ENCODE results near the gene KYNU.

GRCh38 chr2:143058851-143059250 is 181.4 kb downstream of the KYNU start:
- TF ChIP-seq CTCF (IDR thresholded peaks at IDR 0.05): no peak
- no peak for TF ChIP-seq POLR2A (IDR thresholded peaks at IDR 0.05)

Data from esophagus squamous epithelium (tissue), 4 donors.